Endodermal cell (in vitro differentiated cells): ENCODE data around the gene PPP1R12B. TPM values are rescaled to one million over a fixed set of nuclear protein-coding genes. Genes with fewer than 3 reads are reported as not detected.
A peak's percentile ranks its signal among the peaks of the same experiment; 100 is the strongest.
"Not testable (repeated sequence)": the region's sequence is repeated elsewhere in the genome, so short reads cannot be mapped to it uniquely, and the experiment has no call there.

Experiments
- DNase-seq: peaks from one replicate; pipeline ENCODE4 v3.0.0-alpha.2; 2017
- H3K27ac ChIP-seq: 2 replicates; pipeline ENCODE4 v1.5.1; 2013; ENCODE audit warnings: mild to moderate bottlenecking, low read depth, low read length, moderate library complexity
- H3K27me3 ChIP-seq: 2 replicates; pipeline ENCODE4 v1.6.1; 2013; ENCODE audit warnings: mild to moderate bottlenecking, low read length, moderate library complexity; ENCODE audit not compliant: insufficient read depth, control insufficient read depth, poor library complexity, severe bottlenecking
- H3K36me3 ChIP-seq: 2 replicates; pipeline ENCODE4 v1.7.0; 2013; ENCODE audit warnings: mild to moderate bottlenecking, low read length, moderate library complexity; ENCODE audit not compliant: control insufficient read depth, insufficient read depth
- H3K4me1 ChIP-seq: one replicate; pipeline ENCODE4 v1.7.0; 2013; ENCODE audit warnings: low read length; ENCODE audit not compliant: control insufficient read depth, insufficient read depth
- H3K4me3 ChIP-seq: 2 replicates; pipeline ENCODE4 v1.5.1; 2013; ENCODE audit warnings: mild to moderate bottlenecking, low read length, moderate library complexity
- H3K9ac ChIP-seq: 2 replicates; pipeline ENCODE4 v1.6.1; 2013; ENCODE audit warnings: mild to moderate bottlenecking, low read length, moderate library complexity; ENCODE audit not compliant: poor library complexity, severe bottlenecking; ENCODE audit errors: extremely low read depth
- H3K9me3 ChIP-seq: 2 replicates; pipeline ENCODE4 v1.6.1; 2013; ENCODE audit warnings: mild to moderate bottlenecking, low read length, moderate library complexity; ENCODE audit not compliant: control insufficient read depth
- H3K27ac Mint-ChIP-seq: 2 replicates; pipeline ENCODE4 v1.8.0; 2020; ENCODE audit warnings: mixed read lengths
- H3K27me3 Mint-ChIP-seq: 2 replicates; pipeline ENCODE4 v1.8.0; 2021; ENCODE audit warnings: mild to moderate bottlenecking, mixed read lengths; ENCODE audit not compliant: insufficient read depth
- H3K36me3 Mint-ChIP-seq: 2 replicates; pipeline ENCODE4 v1.8.0; 2020; ENCODE audit warnings: low read depth, mixed read lengths
- H3K4me1 Mint-ChIP-seq: 2 replicates; pipeline ENCODE4 v1.8.0; 2020; ENCODE audit warnings: mixed read lengths
- H3K4me3 Mint-ChIP-seq: 2 replicates; pipeline ENCODE4 v1.8.0; 2020; ENCODE audit warnings: mild to moderate bottlenecking, moderate library complexity, mixed read lengths
- H3K9me3 Mint-ChIP-seq: 2 replicates; pipeline ENCODE4 v1.8.0; 2020; ENCODE audit warnings: mild to moderate bottlenecking, mixed read lengths
- WGBS, 2 experiments: methylation state at CpG; one replicate each; pipeline versions ENCODE4 v1.1.5 to v1.1.7; 2013; ENCODE audit warnings: missing lambda C conversion rate in 2 of 2, mixed read lengths in 1 of 2; ENCODE audit not compliant: insufficient coverage in 1 of 2, insufficient read length in 1 of 2; 5-methylcytosine and 5-hydroxymethylcytosine counted together
- total RNA-seq, 2 donors: library from RNA; stranded (reverse); fragmentation: NEBNext Ultra II Directional in 1 of 2; extraction: Animal tissue kit (Norgen Biotek cat#: 25700) in 1 of 2; gene quantifications; 2 replicates in 1 of 2; 3 replicates in 1 of 2; pipeline ENCODE4 v1.2.1, GENCODE V29; 2021
- TF ChIP-seq, protein P1 (sequence below): fragments of 200-600 bp; sonication (generic); conservative IDR thresholded peaks from 2 replicates; pipeline ENCODE4 v1.5.0; 2021; ENCODE audit warnings: antibody characterized with exemption, mild to moderate bottlenecking

PPP1R12B gene
- total RNA-seq, 2 donors from 2014 or later, result 19.2 to 20.3 TPM

DNA sequence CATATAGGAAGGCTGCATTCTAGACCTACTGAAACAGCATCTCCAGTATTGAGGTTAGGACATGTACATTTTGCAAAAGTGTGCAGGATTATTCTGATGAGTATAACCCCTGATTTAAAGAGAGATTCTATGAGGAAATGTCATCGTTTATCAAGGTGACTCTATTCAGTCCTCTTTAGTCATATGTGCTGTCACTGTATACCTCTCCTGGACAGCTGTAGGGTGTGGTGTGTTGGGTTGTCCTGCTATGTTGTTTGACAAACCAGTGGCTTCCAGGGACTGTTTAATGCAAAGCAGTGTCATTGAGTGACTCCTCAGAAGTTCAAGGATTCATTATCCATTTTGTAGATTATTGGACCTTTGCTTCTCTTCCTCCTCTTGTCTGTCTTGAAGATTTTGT lies 209.2 kb downstream of the PPP1R12B start:
- H3K27ac Mint-ChIP-seq, H3K27me3 Mint-ChIP-seq, H3K4me1 ChIP-seq, H3K9me3 Mint-ChIP-seq, DNase-seq, H3K4me3 ChIP-seq, H3K36me3 ChIP-seq, H3K4me3 Mint-ChIP-seq, H3K36me3 Mint-ChIP-seq, H3K27ac ChIP-seq, H3K9ac ChIP-seq, H3K9me3 ChIP-seq: not testable (repeated sequence)
- 87 to 100% methylated on average over 1 of the region's 1 CpG for WGBS, 2 experiments
- peaks cover 43% of the 10 kb centered on the region for H3K4me1 Mint-ChIP-seq
- peaks cover 13% of the 10 kb centered on the region for H3K27me3 ChIP-seq

DNA sequence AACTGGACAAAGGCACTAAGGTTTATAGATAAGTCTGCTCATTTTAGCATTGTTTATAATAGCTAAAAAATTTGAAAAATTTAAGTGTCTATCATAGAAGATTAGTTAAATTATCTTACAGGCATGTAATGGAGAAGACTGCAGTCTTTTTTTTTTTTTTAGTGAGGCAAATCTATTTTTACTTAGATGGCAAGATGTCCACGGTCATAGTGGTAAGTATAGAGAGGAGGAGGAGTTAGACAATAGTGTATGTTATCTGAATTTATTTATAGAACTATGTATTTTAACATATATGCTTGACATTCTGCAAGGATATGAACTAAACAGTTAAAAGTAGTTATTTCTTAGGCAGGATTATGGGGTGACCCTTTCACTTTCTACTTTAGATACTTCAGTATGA lies 212.7 kb downstream of the PPP1R12B start:
- Histone ChIP-seq H3K4me1 (peaks cover 6% of the 10 kb centered on the region), H3K9ac (no peak overlapping the region), H3K27me3 (peaks cover 13% of the 10 kb centered on the region), H3K36me3 (no peaks in the 10 kb centered on the region), H3K4me3 (no peak overlapping the region), H3K9me3 (no peaks in the 10 kb centered on the region), H3K27ac (no peak overlapping the region)
- 67% methylated on average over 1 of the region's 1 CpG; no CpG with 5 or more reads in 1 of the 2 experiments for WGBS, 2 experiments
- peaks cover 4% of the 10 kb centered on the region for H3K36me3 Mint-ChIP-seq
- TF ChIP-seq, protein P1, sequence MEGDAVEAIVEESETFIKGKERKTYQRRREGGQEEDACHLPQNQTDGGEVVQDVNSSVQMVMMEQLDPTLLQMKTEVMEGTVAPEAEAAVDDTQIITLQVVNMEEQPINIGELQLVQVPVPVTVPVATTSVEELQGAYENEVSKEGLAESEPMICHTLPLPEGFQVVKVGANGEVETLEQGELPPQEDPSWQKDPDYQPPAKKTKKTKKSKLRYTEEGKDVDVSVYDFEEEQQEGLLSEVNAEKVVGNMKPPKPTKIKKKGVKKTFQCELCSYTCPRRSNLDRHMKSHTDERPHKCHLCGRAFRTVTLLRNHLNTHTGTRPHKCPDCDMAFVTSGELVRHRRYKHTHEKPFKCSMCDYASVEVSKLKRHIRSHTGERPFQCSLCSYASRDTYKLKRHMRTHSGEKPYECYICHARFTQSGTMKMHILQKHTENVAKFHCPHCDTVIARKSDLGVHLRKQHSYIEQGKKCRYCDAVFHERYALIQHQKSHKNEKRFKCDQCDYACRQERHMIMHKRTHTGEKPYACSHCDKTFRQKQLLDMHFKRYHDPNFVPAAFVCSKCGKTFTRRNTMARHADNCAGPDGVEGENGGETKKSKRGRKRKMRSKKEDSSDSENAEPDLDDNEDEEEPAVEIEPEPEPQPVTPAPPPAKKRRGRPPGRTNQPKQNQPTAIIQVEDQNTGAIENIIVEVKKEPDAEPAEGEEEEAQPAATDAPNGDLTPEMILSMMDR, result no peak
- peaks cover 9% of the 10 kb centered on the region for H3K27me3 Mint-ChIP-seq
- H3K4me3 Mint-ChIP-seq, result no peak overlapping the region
- peaks cover 37% of the 10 kb centered on the region for H3K4me1 Mint-ChIP-seq
- no peak for DNase-seq
- H3K9me3 Mint-ChIP-seq, result no peaks in the 10 kb centered on the region
- H3K27ac Mint-ChIP-seq, result no peak overlapping the region

DNA sequence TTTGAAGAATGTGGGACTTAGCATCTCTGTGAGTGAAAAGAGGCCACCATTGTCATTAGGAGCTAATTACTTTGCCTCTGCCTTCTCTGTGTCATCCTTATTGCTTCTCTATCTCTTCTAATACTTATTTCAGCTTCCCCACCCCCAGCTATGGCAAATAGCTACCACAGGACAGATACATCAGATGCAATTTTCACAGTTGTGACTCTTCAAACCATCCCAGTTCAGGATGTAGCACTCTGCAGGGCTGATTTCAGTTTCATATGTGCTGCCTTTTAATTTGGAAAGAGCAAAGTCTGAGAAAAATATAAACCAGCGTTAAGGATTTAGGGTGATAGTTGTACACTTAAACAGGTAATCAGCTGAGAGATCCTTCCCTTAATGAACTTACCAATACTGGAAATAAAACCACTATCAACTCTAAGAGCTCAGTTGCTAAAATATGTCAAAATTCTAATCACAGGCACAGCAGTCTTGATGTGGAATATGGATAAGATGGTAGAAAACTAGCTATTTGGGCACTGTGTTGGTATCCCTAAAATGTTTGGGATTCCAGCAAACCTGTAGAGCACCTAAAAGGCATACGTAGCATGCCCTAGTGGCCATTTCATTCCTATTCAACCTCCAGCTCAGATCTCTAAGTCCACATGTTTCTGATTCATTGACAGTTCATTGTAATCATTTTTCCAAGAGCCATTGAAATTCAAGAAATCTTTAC lies 213.4 kb downstream of the PPP1R12B start:
- no peaks in the 10 kb centered on the region for H3K36me3 ChIP-seq
- no peak overlapping the region for H3K27ac ChIP-seq
- no peak overlapping the region for H3K4me3 Mint-ChIP-seq
- no peak overlapping the region for H3K4me3 ChIP-seq
- 81 to 100% methylated on average over 1 to 2 of the region's 2 CpGs for WGBS, 2 experiments
- no peak for DNase-seq
- H3K27me3 ChIP-seq, result peaks cover 13% of the 10 kb centered on the region
- no peak overlapping the region for H3K27ac Mint-ChIP-seq
- no peaks in the 10 kb centered on the region for H3K9me3 ChIP-seq
- H3K9me3 Mint-ChIP-seq, result no peaks in the 10 kb centered on the region
- H3K27me3 Mint-ChIP-seq, result peaks cover 9% of the 10 kb centered on the region
- TF ChIP-seq, protein P1, result peak; percentile 75
- H3K4me1 Mint-ChIP-seq, result peaks cover 35% of the 10 kb centered on the region
- peaks cover 6% of the 10 kb centered on the region for H3K4me1 ChIP-seq
- no peak overlapping the region for H3K9ac ChIP-seq
- peaks cover 4% of the 10 kb centered on the region for H3K36me3 Mint-ChIP-seq
